SK-N-SH (cell line): Measurements from ENCODE around the gene MYRF. TPM values are rescaled to one million over a fixed set of nuclear protein-coding genes. Genes with fewer than 3 reads are reported as not detected.

Experiments used
- CTCF ChIA-PET: fragments of 300-600, 350-600 bp; formaldehyde crosslinking; extraction: SDS; loops from one replicate; lab custom pipeline; 2021; lab: Yijun Ruan, JAX
- POLR2A ChIA-PET: fragments of 350-600 bp; sonication (Branson Sonifier 250); formaldehyde crosslinking; extraction: SDS; loops from one replicate; lab custom pipeline; 2020; ENCODE audit warnings: antibody characterized with exemption, inconsistent platforms; lab: Yijun Ruan, JAX
- DNase-seq: peaks from one replicate; pipeline ENCODE4 v3.0.0; 2012
- H2AFZ ChIP-seq: fragments of 200-600 bp; sonication (generic); 2 replicates; pipeline ENCODE4 v1.8.1; 2016; ENCODE audit warnings: antibody characterized with exemption, mild to moderate bottlenecking, low read depth
- H3F3A ChIP-seq: fragments of 200-600 bp; sonication (generic); replicated peaks from 2 replicates; pipeline ENCODE3; 2016; ENCODE audit warnings: antibody characterized with exemption, mild to moderate bottlenecking; ENCODE audit not compliant: insufficient read depth
- H3K27ac ChIP-seq, 2 experiments: fragments of 200-500 bp in 1 of 2; fragments of 200-600 bp in 1 of 2; sonication (Bioruptor generic) in 1 of 2; sonication (generic), shearing (Covaris generic) in 1 of 2; 2 replicates each; pipeline versions ENCODE4 v1.5.1 to v1.6.1; 2014 to 2016; ENCODE audit warnings: low read depth in 2 of 2, inconsistent platforms in 1 of 2, low read length in 1 of 2, mild to moderate bottlenecking in 1 of 2, mixed read lengths in 1 of 2
- H3K27me3 ChIP-seq: fragments of 200-600 bp; sonication (generic), shearing (Covaris generic); 2 replicates; pipeline ENCODE4 v1.6.1; 2016; ENCODE audit warnings: mixed run types; ENCODE audit not compliant: insufficient read depth
- H3K36me3 ChIP-seq, 2 experiments: fragments of 200-500 bp in 1 of 2; fragments of 200-600 bp in 1 of 2; sonication (Bioruptor generic) in 1 of 2; sonication (generic) in 1 of 2; replicated peaks in 1 of 2; 2 replicates each; pipeline versions ENCODE3 to v1.5.1; 2014 to 2016; ENCODE audit warnings: low read length in 1 of 2, mild to moderate bottlenecking in 1 of 2; ENCODE audit not compliant: insufficient read depth in 2 of 2, control insufficient read depth in 1 of 2
- H3K4me1 ChIP-seq, 2 experiments: fragments of 200-500 bp in 1 of 2; fragments of 200-600 bp in 1 of 2; sonication (Bioruptor generic) in 1 of 2; sonication (generic), shearing (Covaris generic) in 1 of 2; 2 replicates each; pipeline versions ENCODE4 v1.5.1 to v1.6.1; 2014 to 2016; ENCODE audit warnings: low read depth in 1 of 2, low read length in 1 of 2, mixed run types in 1 of 2; ENCODE audit not compliant: insufficient read depth in 2 of 2, control insufficient read depth in 1 of 2
- H3K4me2 ChIP-seq: fragments of 200-600 bp; sonication (generic), shearing (Covaris generic); 2 replicates; pipeline ENCODE4 v1.6.1; 2017; ENCODE audit warnings: mixed run types
- H3K4me3 ChIP-seq, 2 experiments: fragments of 200-500 bp in 1 of 2; fragments of 200-600 bp in 1 of 2; sonication (Bioruptor generic) in 1 of 2; sonication (generic), shearing (Covaris generic) in 1 of 2; 2 replicates each; pipeline versions ENCODE4 v1.5.1 to v1.8.1; 2014 to 2016; ENCODE audit warnings: low read depth in 2 of 2, inconsistent platforms in 1 of 2, low read length in 1 of 2, mild to moderate bottlenecking in 1 of 2, mixed read lengths in 1 of 2, moderate library complexity in 1 of 2
- H3K79me2 ChIP-seq: fragments of 200-600 bp; sonication (generic); 2 replicates; pipeline ENCODE4 v1.8.1; 2017; ENCODE audit warnings: mild to moderate bottlenecking; ENCODE audit not compliant: insufficient read depth
- H3K9ac ChIP-seq: fragments of 200-600 bp; sonication (generic); 2 replicates; pipeline ENCODE4 v1.6.1; 2017; ENCODE audit warnings: mixed run types
- H3K9me2 ChIP-seq: fragments of 200-600 bp; sonication (generic); 2 replicates; pipeline ENCODE4 v1.6.1; 2017; ENCODE audit warnings: mixed run types
- H3K9me3 ChIP-seq: fragments of 200-600 bp; sonication (generic); 2 replicates; pipeline ENCODE4 v1.6.1; 2017; ENCODE audit warnings: mixed run types, mild to moderate bottlenecking, moderate library complexity
- H4K20me1 ChIP-seq: fragments of 200-600 bp; sonication (generic); 2 replicates; pipeline ENCODE4 v1.6.1; 2017; ENCODE audit warnings: mild to moderate bottlenecking, mixed run types; ENCODE audit not compliant: insufficient read depth
- ELF1 ChIP-seq: IDR thresholded peaks from 2 replicates; pipeline ENCODE4 v1.4.0; 2012
- EP300 ChIP-seq, 2 experiments: IDR thresholded peaks; 2 replicates each; pipeline versions ENCODE4 v1.4.0 to v1.6.1; 2012; ENCODE audit warnings: borderline replicate concordance in 1 of 2, low read depth in 1 of 2, low read length in 1 of 2
- EZH2phosphoT487 ChIP-seq: fragments of 200-600 bp; sonication (generic); IDR thresholded peaks from 2 replicates; pipeline ENCODE4 v1.6.1; 2017; ENCODE audit warnings: low read depth, mixed run types, mild to moderate bottlenecking, antibody characterized with exemption, moderate library complexity, borderline replicate concordance
- FOSL2 ChIP-seq: IDR thresholded peaks from 2 replicates; pipeline ENCODE4 v1.4.0; 2012; ENCODE audit warnings: low read depth, mild to moderate bottlenecking, moderate library complexity, borderline replicate concordance
- FOXM1 ChIP-seq: IDR thresholded peaks from 2 replicates; pipeline ENCODE4 v1.4.0; 2012; ENCODE audit warnings: low read depth, mild to moderate bottlenecking
- GABPA ChIP-seq: IDR thresholded peaks from 2 replicates; pipeline ENCODE4 v1.4.0; 2012; ENCODE audit warnings: low read depth, mild to moderate bottlenecking
- JUND ChIP-seq: IDR thresholded peaks from 2 replicates; pipeline ENCODE4 v1.4.0; 2012
- NRF1 ChIP-seq: IDR thresholded peaks from 2 replicates; pipeline ENCODE4 v1.6.1; 2012; ENCODE audit warnings: low read depth, mild to moderate bottlenecking, low read length
- POLR2AphosphoS5 ChIP-seq: IDR thresholded peaks from 2 replicates; pipeline ENCODE4 v1.6.1; 2012; ENCODE audit warnings: low read depth, low read length
- RCOR1 ChIP-seq: fragments of 150-350 bp; IDR thresholded peaks from 2 replicates; pipeline ENCODE4 v1.6.1; 2017; ENCODE audit warnings: antibody characterized with exemption, low read length
- REST ChIP-seq: IDR thresholded peaks from 2 replicates; pipeline ENCODE4 v1.6.1; 2012; ENCODE audit warnings: mild to moderate bottlenecking, low read depth, low read length, moderate library complexity
- RFX5 ChIP-seq: IDR thresholded peaks from 2 replicates; pipeline ENCODE4 v1.6.1; 2012; ENCODE audit warnings: mild to moderate bottlenecking, improper control_type of control experiment, low read length
- RXRA ChIP-seq: IDR thresholded peaks from 2 replicates; pipeline ENCODE4 v1.4.0; 2012; ENCODE audit warnings: low read depth, mild to moderate bottlenecking, borderline replicate concordance
- SMC3 ChIP-seq: IDR thresholded peaks from 2 replicates; pipeline ENCODE4 v1.6.1; 2012; ENCODE audit warnings: low read depth, low read length, improper control_type of control experiment
- TAF1 ChIP-seq: IDR thresholded peaks from 2 replicates; pipeline ENCODE4 v1.6.1; 2012; ENCODE audit warnings: low read depth, mild to moderate bottlenecking, low read length, moderate library complexity, borderline replicate concordance
- USF1 ChIP-seq: IDR thresholded peaks from 2 replicates; pipeline ENCODE4 v1.4.0; 2012; ENCODE audit warnings: low read depth, borderline replicate concordance
- WGBS: methylation state at CpG from one replicate; pipeline ENCODE4 v1.1.6; 2017; ENCODE audit warnings: low lambda C conversion rate; 5-methylcytosine and 5-hydroxymethylcytosine counted together
- polyA plus RNA-seq, 3 experiments: library from polyadenylated mRNA; depleted of rRNA; stranded (reverse); fragments of >200 nt; gene quantifications; 2 replicates each; pipeline ENCODE4 v1.2.3, GENCODE V29; 2012
- TF ChIP-seq, protein P1 (sequence below): IDR thresholded peaks from 2 replicates; pipeline ENCODE4 v1.4.0; 2012; ENCODE audit warnings: low read depth
- TF ChIP-seq, protein P2 (sequence below): fragments of 200-600 bp; sonication (generic); IDR thresholded peaks from 2 replicates; pipeline ENCODE4 v1.6.1; 2017; ENCODE audit warnings: antibody characterized with exemption, mild to moderate bottlenecking, moderate library complexity

The MYRF gene
- polyA plus RNA-seq, 1 of the 3 experiments (the other 2 are of a cell fraction) = 2.8 TPM

DNA sequence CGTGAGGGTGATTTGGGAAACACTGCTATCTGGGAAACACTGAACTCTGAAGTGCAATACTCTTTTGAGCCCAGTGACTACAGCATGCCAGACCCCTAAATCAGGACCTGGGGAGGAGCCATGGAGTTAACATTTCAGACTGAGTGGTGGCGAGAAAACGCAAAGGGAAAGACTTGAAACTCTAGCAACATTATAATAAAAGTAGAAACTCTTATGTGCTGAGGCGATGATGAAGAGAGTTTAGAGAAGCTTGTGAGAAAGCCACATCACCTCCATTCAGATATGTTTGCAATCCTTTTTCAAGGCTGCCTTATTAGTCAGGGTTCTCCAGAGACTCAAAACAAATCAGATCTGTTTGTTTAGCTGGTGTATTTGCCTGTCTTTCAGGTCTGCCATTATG lies 42.1 kb downstream of the MYRF start:
- no peak overlapping the region for H2AFZ ChIP-seq
- H3K4me3 ChIP-seq = no peak overlapping the region
- H3K79me2 ChIP-seq = peaks cover 91% of the 10 kb centered on the region
- POLR2A ChIA-PET = interaction anchor here (0.7 kb wide), 1 partner anchor 27 kb away, joined by 3 read pairs; no protein-coding TSS in a partner anchor
- no peak for TF ChIP-seq SMC3
- TF ChIP-seq RFX5 = no peak
- no peak for TF ChIP-seq GABPA
- TF ChIP-seq POLR2AphosphoS5 = no peak
- TF ChIP-seq EZH2phosphoT487 = no peak
- no peak for TF ChIP-seq RCOR1
- no peak for TF ChIP-seq JUND
- TF ChIP-seq RXRA = no peak
- no peak for TF ChIP-seq EP300 (IDR thresholded peaks at IDR 0.05; ENCODE audit: borderline replicate concordance in 1 of 2, low read depth in 1 of 2, low read length in 1 of 2)
- TF ChIP-seq, protein P1, sequence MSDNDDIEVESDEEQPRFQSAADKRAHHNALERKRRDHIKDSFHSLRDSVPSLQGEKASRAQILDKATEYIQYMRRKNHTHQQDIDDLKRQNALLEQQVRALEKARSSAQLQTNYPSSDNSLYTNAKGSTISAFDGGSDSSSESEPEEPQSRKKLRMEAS = no peak
- TF ChIP-seq ELF1 = no peak
- TF ChIP-seq USF1 = no peak
- TF ChIP-seq NRF1 = no peak
- no peak for TF ChIP-seq FOXM1
- TF ChIP-seq FOSL2 = no peak
- no peak for TF ChIP-seq TAF1
- TF ChIP-seq REST = no peak
- TF ChIP-seq, protein P2, sequence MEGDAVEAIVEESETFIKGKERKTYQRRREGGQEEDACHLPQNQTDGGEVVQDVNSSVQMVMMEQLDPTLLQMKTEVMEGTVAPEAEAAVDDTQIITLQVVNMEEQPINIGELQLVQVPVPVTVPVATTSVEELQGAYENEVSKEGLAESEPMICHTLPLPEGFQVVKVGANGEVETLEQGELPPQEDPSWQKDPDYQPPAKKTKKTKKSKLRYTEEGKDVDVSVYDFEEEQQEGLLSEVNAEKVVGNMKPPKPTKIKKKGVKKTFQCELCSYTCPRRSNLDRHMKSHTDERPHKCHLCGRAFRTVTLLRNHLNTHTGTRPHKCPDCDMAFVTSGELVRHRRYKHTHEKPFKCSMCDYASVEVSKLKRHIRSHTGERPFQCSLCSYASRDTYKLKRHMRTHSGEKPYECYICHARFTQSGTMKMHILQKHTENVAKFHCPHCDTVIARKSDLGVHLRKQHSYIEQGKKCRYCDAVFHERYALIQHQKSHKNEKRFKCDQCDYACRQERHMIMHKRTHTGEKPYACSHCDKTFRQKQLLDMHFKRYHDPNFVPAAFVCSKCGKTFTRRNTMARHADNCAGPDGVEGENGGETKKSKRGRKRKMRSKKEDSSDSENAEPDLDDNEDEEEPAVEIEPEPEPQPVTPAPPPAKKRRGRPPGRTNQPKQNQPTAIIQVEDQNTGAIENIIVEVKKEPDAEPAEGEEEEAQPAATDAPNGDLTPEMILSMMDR = no peak
- no peak overlapping the region; the same call in 1 of the 2 replicates for H3K9ac ChIP-seq
- no peaks in the 10 kb centered on the region for H3K27me3 ChIP-seq
- peaks cover 18 to 28% of the 10 kb centered on the region in 2 experiments for H3K36me3 ChIP-seq
- H4K20me1 ChIP-seq = no peaks in the 10 kb centered on the region; the same call in 1 of the 2 replicates
- WGBS = 89% methylated on average over 4 of the region's 4 CpGs
- H3K4me2 ChIP-seq = 0 out of 2 replicates have a peak overlapping the region, but pooled peaks have one; percentile 16
- peaks cover 5 to 19% of the 10 kb centered on the region in 2 experiments; a peak in 3 of 4 replicates for H3K4me1 ChIP-seq
- peaks cover 15% of the 10 kb centered on the region for H3F3A ChIP-seq
- no peaks in the 10 kb centered on the region for H3K9me2 ChIP-seq
- no peak for DNase-seq
- CTCF ChIA-PET = interaction anchor here (0.8 to 12.0 kb wide), 6 partner anchors 18 to 313 kb away, joined by 3 to 285 read pairs (median 4); partner anchors contain the start of gene FADS1
- H3K9me3 ChIP-seq = no peaks in the 10 kb centered on the region
- no peak overlapping the region for H3K27ac ChIP-seq
